Trophoblast cell (in vitro differentiated cells and primary cell): ENCODE measurements around the gene ACTN3.

Experiments used
- DNase-seq, 2 donors: peaks; one replicate each; pipeline ENCODE4 v3.0.0-alpha.2; 2016
- H2AFZ ChIP-seq: 2 replicates; pipeline ENCODE4 v1.6.1; 2013; ENCODE audit warnings: low read length, moderate library complexity, mild to moderate bottlenecking; ENCODE audit not compliant: insufficient read depth, poor library complexity
- H2AK5ac ChIP-seq: 2 replicates; pipeline ENCODE4 v1.6.1; 2013; ENCODE audit warnings: mild to moderate bottlenecking, low read length
- H2BK120ac ChIP-seq: 2 replicates; pipeline ENCODE4 v1.6.1; 2013; ENCODE audit warnings: low read length, mild to moderate bottlenecking, moderate library complexity; ENCODE audit not compliant: insufficient read depth, poor library complexity
- H2BK12ac ChIP-seq: 2 replicates; pipeline ENCODE4 v1.6.1; 2013; ENCODE audit warnings: mild to moderate bottlenecking, low read length, moderate library complexity
- H2BK5ac ChIP-seq: 2 replicates; pipeline ENCODE4 v1.6.1; 2013; ENCODE audit warnings: low read length, low read depth, moderate library complexity, mild to moderate bottlenecking; ENCODE audit not compliant: poor library complexity
- H3K14ac ChIP-seq: 2 replicates; pipeline ENCODE4 v1.6.1; 2013; ENCODE audit warnings: mild to moderate bottlenecking, low read length
- H3K18ac ChIP-seq: 2 replicates; pipeline ENCODE4 v1.6.1; 2013; ENCODE audit warnings: mild to moderate bottlenecking, low read length
- H3K23ac ChIP-seq: 2 replicates; pipeline ENCODE4 v1.6.1; 2013; ENCODE audit warnings: low read length
- H3K27ac ChIP-seq: 2 replicates; pipeline ENCODE4 v1.5.1; 2013; ENCODE audit warnings: low read depth, mild to moderate bottlenecking, inconsistent platforms, low read length, moderate library complexity
- H3K27me3 ChIP-seq: 2 replicates; pipeline ENCODE4 v1.6.1; 2013; ENCODE audit warnings: inconsistent platforms, mild to moderate bottlenecking, low read length, moderate library complexity; ENCODE audit not compliant: insufficient read depth
- H3K36me3 ChIP-seq, 2 experiments: 1 replicate in 1 of 2; 2 replicates in 1 of 2; pipeline ENCODE4 v1.6.1; 2013; ENCODE audit warnings: low read length in 2 of 2, mild to moderate bottlenecking in 2 of 2, moderate library complexity in 1 of 2; ENCODE audit not compliant: insufficient read depth in 2 of 2, control insufficient read depth in 1 of 2
- H3K4ac ChIP-seq: 2 replicates; pipeline ENCODE4 v1.6.1; 2013; ENCODE audit warnings: low read depth, mild to moderate bottlenecking, low read length, moderate library complexity
- H3K4me1 ChIP-seq, 2 experiments: 1 replicate in 1 of 2; 2 replicates in 1 of 2; pipeline ENCODE4 v1.6.1; 2013; ENCODE audit warnings: low read length in 2 of 2, mild to moderate bottlenecking in 2 of 2, moderate library complexity in 1 of 2; ENCODE audit not compliant: insufficient read depth in 2 of 2, control insufficient read depth in 1 of 2
- H3K4me2 ChIP-seq: 2 replicates; pipeline ENCODE4 v1.6.1; 2013; ENCODE audit warnings: inconsistent platforms, mild to moderate bottlenecking, low read length, moderate library complexity
- H3K4me3 ChIP-seq: 2 replicates; pipeline ENCODE4 v1.5.1; 2013; ENCODE audit warnings: mild to moderate bottlenecking, low read depth, low read length, inconsistent platforms
- H3K79me1 ChIP-seq: one replicate; pipeline ENCODE4 v1.6.1; 2013; ENCODE audit warnings: low read length
- H3K79me2 ChIP-seq: 2 replicates; pipeline ENCODE4 v1.6.1; 2013; ENCODE audit warnings: low read length, mild to moderate bottlenecking; ENCODE audit not compliant: control insufficient read depth, insufficient read depth, poor library complexity
- H3K9ac ChIP-seq: 2 replicates; pipeline ENCODE4 v1.6.1; 2013; ENCODE audit warnings: mild to moderate bottlenecking, low read length
- H3K9me3 ChIP-seq: 2 replicates; pipeline ENCODE4 v1.6.1; 2013; ENCODE audit warnings: low read depth, mild to moderate bottlenecking, control low read depth, inconsistent platforms, low read length; ENCODE audit not compliant: insufficient read depth
- H4K12ac ChIP-seq: 2 replicates; pipeline ENCODE4 v1.6.1; 2013; ENCODE audit warnings: low read depth, mild to moderate bottlenecking, low read length, moderate library complexity
- H4K8ac ChIP-seq: 2 replicates; pipeline ENCODE4 v1.6.1; 2013; ENCODE audit warnings: low read depth, mild to moderate bottlenecking, low read length, moderate library complexity
- H4K91ac ChIP-seq: one replicate; pipeline ENCODE4 v1.6.1; 2013; ENCODE audit warnings: low read depth, mild to moderate bottlenecking, low read length, moderate library complexity
- WGBS: extraction: QIAGEN DNeasy Blood & Tissue Kit; methylation state at CpG from one replicate; pipeline ENCODE4 v1.1.7; 2013; ENCODE audit warnings: missing lambda C conversion rate; ENCODE audit not compliant: insufficient read length, insufficient coverage; ENCODE audit errors: extremely low coverage; 5-methylcytosine and 5-hydroxymethylcytosine counted together

Gene ACTN3

DNA sequence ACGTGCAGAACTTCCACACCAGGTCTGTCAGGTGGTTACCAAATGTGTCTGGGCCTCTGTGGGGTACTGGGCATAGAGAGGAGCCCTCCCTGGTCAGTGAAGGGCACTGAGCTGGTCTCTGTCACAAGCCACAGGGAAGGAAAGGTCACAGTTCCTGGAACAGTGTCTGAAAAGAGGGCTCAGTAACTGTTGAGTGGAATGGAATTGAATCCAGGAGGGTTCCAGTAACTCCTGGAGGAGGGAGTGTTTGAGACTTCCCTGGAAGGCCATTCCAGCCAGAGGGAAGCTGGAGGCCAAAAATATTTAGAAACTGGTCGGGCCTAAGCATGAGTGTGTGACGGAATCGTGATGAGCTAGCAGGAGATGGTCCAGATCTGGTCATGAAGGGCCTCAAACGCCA is 7.9 kb downstream of the ACTN3 start:
- no peak overlapping the region for H3K9ac ChIP-seq
- H3K4me3 ChIP-seq, result no peak overlapping the region
- no peak overlapping the region for H4K91ac ChIP-seq
- H3K79me1 ChIP-seq, result no peaks in the 10 kb centered on the region
- H4K8ac ChIP-seq, result no peak overlapping the region
- H2BK5ac ChIP-seq, result no peak overlapping the region
- no peak overlapping the region for H2BK12ac ChIP-seq
- no peak overlapping the region for H2AK5ac ChIP-seq
- no peak overlapping the region for H3K14ac ChIP-seq
- no peaks in the 10 kb centered on the region for H3K79me2 ChIP-seq
- H3K4ac ChIP-seq, result no peak overlapping the region
- H3K4me1 ChIP-seq, result no peaks in the 10 kb centered on the region
- H3K4me2 ChIP-seq, result no peak overlapping the region
- H2AFZ ChIP-seq, result no peak overlapping the region
- H3K36me3 ChIP-seq, result no peaks in the 10 kb centered on the region
- no peak overlapping the region for H3K18ac ChIP-seq
- no peak overlapping the region for H3K23ac ChIP-seq
- WGBS, result no CpG with 5 or more reads among the region's 5 CpGs
- no peak for DNase-seq
- H2BK120ac ChIP-seq, result no peak overlapping the region
- H3K27ac ChIP-seq, result no peak overlapping the region
- H4K12ac ChIP-seq, result no peak overlapping the region
- H3K27me3 ChIP-seq, result no peaks in the 10 kb centered on the region
- H3K9me3 ChIP-seq, result peaks cover 4% of the 10 kb centered on the region

DNA sequence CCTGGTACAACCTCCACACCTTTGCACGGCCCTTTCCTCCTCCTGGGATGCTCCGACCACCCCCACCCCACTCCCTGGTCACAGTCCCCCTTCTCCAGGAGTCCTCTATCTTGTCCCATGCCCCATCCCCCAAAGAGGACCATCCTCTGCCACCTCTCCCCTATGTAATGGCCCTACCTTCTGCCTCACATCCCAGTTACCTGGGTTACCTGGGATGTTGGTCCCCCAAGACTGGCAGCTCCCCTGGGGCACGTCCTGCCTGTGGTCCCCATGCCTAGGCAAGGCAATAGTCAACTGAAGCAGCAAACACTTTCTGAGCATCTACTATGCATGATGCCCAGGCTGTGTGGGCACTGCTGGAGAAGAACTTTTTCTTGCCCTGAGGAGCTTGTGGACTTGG is 8.7 kb downstream of the ACTN3 start:
- no peak overlapping the region for H4K12ac ChIP-seq
- no peak overlapping the region for H3K23ac ChIP-seq
- H3K79me2 ChIP-seq, result no peaks in the 10 kb centered on the region
- H4K91ac ChIP-seq, result no peak overlapping the region
- H2BK12ac ChIP-seq, result no peak overlapping the region
- H3K27me3 ChIP-seq, result no peaks in the 10 kb centered on the region
- H3K4me1 ChIP-seq, result no peaks in the 10 kb centered on the region
- no peak overlapping the region for H2AK5ac ChIP-seq
- no peak overlapping the region for H3K18ac ChIP-seq
- H3K36me3 ChIP-seq, result no peaks in the 10 kb centered on the region
- no peak overlapping the region for H2BK120ac ChIP-seq
- H3K4ac ChIP-seq, result no peak overlapping the region
- no peak for DNase-seq
- H3K9ac ChIP-seq, result no peak overlapping the region
- H3K9me3 ChIP-seq, result peaks cover 4% of the 10 kb centered on the region
- no peak overlapping the region for H3K27ac ChIP-seq
- no peak overlapping the region for H2AFZ ChIP-seq
- H2BK5ac ChIP-seq, result no peak overlapping the region
- no peak overlapping the region for H3K14ac ChIP-seq
- no peak overlapping the region for H3K4me2 ChIP-seq
- no peaks in the 10 kb centered on the region for H3K79me1 ChIP-seq
- no peak overlapping the region for H4K8ac ChIP-seq
- no CpG with 5 or more reads among the region's 3 CpGs for WGBS
- no peak overlapping the region for H3K4me3 ChIP-seq

DNA sequence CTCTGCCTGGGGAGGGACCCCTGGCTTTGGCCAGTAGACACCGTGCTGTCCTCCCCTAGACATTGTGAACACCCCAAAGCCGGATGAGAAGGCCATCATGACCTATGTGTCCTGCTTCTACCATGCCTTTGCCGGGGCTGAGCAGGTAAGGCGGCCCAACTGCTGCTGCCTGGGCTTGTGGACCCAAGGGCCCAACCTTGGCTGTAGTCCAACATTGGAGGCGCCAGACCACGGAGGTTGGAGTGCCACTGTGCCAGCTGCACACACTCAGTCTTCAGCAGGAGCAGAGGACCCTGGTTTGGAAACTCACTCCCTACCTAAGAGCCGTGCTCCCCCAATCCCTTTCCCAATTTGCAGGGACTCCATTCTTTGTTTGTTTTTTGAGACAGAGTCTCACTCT is 9.4 kb downstream of the ACTN3 start:
- no peak overlapping the region for H3K23ac ChIP-seq
- H3K27me3 ChIP-seq, result no peaks in the 10 kb centered on the region
- no peaks in the 10 kb centered on the region for H3K36me3 ChIP-seq
- peaks cover 4% of the 10 kb centered on the region for H3K9me3 ChIP-seq
- no peaks in the 10 kb centered on the region for H3K79me1 ChIP-seq
- H3K4me1 ChIP-seq, result no peaks in the 10 kb centered on the region
- no peak overlapping the region for H3K9ac ChIP-seq
- H2AK5ac ChIP-seq, result no peak overlapping the region
- WGBS, result no CpG with 5 or more reads among the region's 7 CpGs
- H2AFZ ChIP-seq, result no peak overlapping the region
- no peak overlapping the region for H2BK120ac ChIP-seq
- H4K8ac ChIP-seq, result no peak overlapping the region
- H3K79me2 ChIP-seq, result no peaks in the 10 kb centered on the region
- H3K4ac ChIP-seq, result no peak overlapping the region
- H4K12ac ChIP-seq, result no peak overlapping the region
- no peak overlapping the region for H3K14ac ChIP-seq
- no peak overlapping the region for H3K27ac ChIP-seq
- no peak for DNase-seq
- no peak overlapping the region for H2BK5ac ChIP-seq
- no peak overlapping the region for H4K91ac ChIP-seq
- H3K18ac ChIP-seq, result no peak overlapping the region
- no peak overlapping the region for H3K4me3 ChIP-seq
- no peak overlapping the region for H3K4me2 ChIP-seq
- no peak overlapping the region for H2BK12ac ChIP-seq

DNA sequence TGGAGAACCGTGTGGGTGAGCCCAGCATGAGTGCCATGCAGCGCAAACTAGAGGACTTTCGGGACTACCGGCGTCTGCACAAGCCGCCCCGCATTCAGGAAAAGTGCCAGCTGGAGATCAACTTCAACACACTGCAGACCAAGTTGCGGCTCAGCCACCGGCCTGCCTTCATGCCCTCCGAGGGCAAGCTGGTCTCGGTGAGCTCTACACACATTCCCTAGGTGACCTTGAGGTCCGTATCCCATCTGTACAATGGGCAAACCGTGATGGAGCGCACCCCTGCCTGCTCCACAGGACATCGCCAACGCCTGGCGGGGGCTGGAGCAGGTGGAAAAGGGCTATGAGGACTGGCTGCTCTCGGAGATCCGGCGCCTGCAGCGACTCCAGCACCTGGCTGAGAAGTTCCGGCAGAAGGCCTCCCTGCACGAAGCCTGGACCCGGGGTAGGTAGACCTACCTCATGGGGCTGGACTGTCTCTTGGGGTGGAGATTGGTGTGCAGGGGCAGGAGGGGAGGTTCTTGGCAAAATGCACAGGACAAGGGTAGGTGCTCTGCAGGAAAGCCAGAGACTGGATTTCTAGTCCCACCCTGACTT is 11.1 kb downstream of the ACTN3 start:
- Histone ChIP-seq H3K36me3 (no peaks in the 10 kb centered on the region), H4K91ac (no peak overlapping the region), H2BK12ac (no peak overlapping the region), H3K79me1 (no peaks in the 10 kb centered on the region), H2AK5ac (no peak overlapping the region), H3K4ac (no peak overlapping the region), H3K4me1 (no peaks in the 10 kb centered on the region), H3K9ac (no peak overlapping the region), H3K79me2 (no peaks in the 10 kb centered on the region), H3K9me3 (peaks cover 4% of the 10 kb centered on the region), H3K18ac (no peak overlapping the region), H4K8ac (no peak overlapping the region), H3K27ac (no peak overlapping the region), H3K14ac (no peak overlapping the region), H2BK120ac (no peak overlapping the region), H3K4me2 (no peak overlapping the region), H3K27me3 (no peaks in the 10 kb centered on the region), H3K4me3 (no peak overlapping the region), H3K23ac (no peak overlapping the region), H4K12ac (no peak overlapping the region), H2AFZ (no peak overlapping the region), H2BK5ac (no peak overlapping the region)
- DNase-seq, result no peak
- WGBS, result no CpG with 5 or more reads among the region's 24 CpGs
